Colon (tissue), 2 donors: ENCODE data around the gene ELAPOR2.
"Not testable (repeated sequence)": the region's sequence is repeated elsewhere in the genome, so short reads cannot be mapped to it uniquely, and the experiment has no call there.

Source experiments
- FAIRE-seq: peaks from 2 replicates; lab custom pipeline; 2012; peaks lifted over from hg19 to GRCh38; lab: Jason Lieb, UNC
- donor health status: control.
- donor health status: control.

The ELAPOR2 gene

GRCh38 chr7:87059525-87060287, at the start of gene ELAPOR2:
TSS of gene ELAPOR2 (minus strand) at chr7:87059654. CDS start at chr7:87059513, 141 bp downstream.
- FAIRE-seq = no peak

GRCh38 chr7:87107949-87108776, 48.7 kb upstream of the ELAPOR2 start:
- no peak for FAIRE-seq

- no peak for FAIRE-seq
Observed at GRCh38 chr7:87106974-87107612, 47.6 kb upstream of the ELAPOR2 start.

GRCh38 chr7:87105401-87105800, 45.9 kb upstream of the ELAPOR2 start:
- FAIRE-seq = no peak

- no peak for FAIRE-seq
Observed at GRCh38 chr7:87100326-87100725, 40.9 kb upstream of the ELAPOR2 start.

- not testable (repeated sequence) for FAIRE-seq
Observed at GRCh38 chr7:87097375-87097774, 37.9 kb upstream of the ELAPOR2 start.

GRCh38 chr7:87094322-87094721, 34.9 kb upstream of the ELAPOR2 start:
- FAIRE-seq = no peak

- no peak for FAIRE-seq
Observed at GRCh38 chr7:87092568-87093091, 33.2 kb upstream of the ELAPOR2 start.

GRCh38 chr7:87091487-87092066, 32.1 kb upstream of the ELAPOR2 start:
- FAIRE-seq = no peak

GRCh38 chr7:87083865-87084519, 24.5 kb upstream of the ELAPOR2 start:
- no peak for FAIRE-seq

- no peak for FAIRE-seq
Observed at GRCh38 chr7:87082675-87083074, 23.2 kb upstream of the ELAPOR2 start.

- FAIRE-seq = no peak
Observed at GRCh38 chr7:87075671-87076404, 16.4 kb upstream of the ELAPOR2 start.

GRCh38 chr7:87067788-87068187, 8.3 kb upstream of the ELAPOR2 start:
- no peak for FAIRE-seq

GRCh38 chr7:87060288-87060537, 759 bp upstream of the ELAPOR2 start:
- no peak for FAIRE-seq

GRCh38 chr7:87058744-87059524, 520 bp downstream of the ELAPOR2 start:
- FAIRE-seq = no peak

GRCh38 chr7:87057210-87057609, 2.2 kb downstream of the ELAPOR2 start:
- FAIRE-seq = no peak

GRCh38 chr7:87056346-87056745, 3.1 kb downstream of the ELAPOR2 start:
- FAIRE-seq = no peak

- FAIRE-seq = no peak
Observed at GRCh38 chr7:87048839-87049238, 10.6 kb downstream of the ELAPOR2 start.

- no peak for FAIRE-seq
Observed at GRCh38 chr7:87046456-87046855, 13.0 kb downstream of the ELAPOR2 start.

GRCh38 chr7:87044713-87045112, 14.7 kb downstream of the ELAPOR2 start:
- FAIRE-seq = not testable (repeated sequence)
